Inflammatory macrophage (primary cell): ENCODE measurements around the gene CYTH3.
"Not testable (repeated sequence)": the region's sequence is repeated elsewhere in the genome, so short reads cannot be mapped to it uniquely, and the experiment has no call there.

Experiments
- DNase-seq, 2 donors: peaks; one replicate each; pipeline ENCODE4 v3.0.0-alpha.2; 2020 to 2022
- total RNA-seq, 18 experiments: gene quantifications; one replicate each; lab custom pipeline; 2026; ENCODE audit warnings: mixed read lengths in 6 of 18, inconsistent platforms in 2 of 18; lab: John Stamatoyannopoulos, UW

Gene CYTH3, protein sequence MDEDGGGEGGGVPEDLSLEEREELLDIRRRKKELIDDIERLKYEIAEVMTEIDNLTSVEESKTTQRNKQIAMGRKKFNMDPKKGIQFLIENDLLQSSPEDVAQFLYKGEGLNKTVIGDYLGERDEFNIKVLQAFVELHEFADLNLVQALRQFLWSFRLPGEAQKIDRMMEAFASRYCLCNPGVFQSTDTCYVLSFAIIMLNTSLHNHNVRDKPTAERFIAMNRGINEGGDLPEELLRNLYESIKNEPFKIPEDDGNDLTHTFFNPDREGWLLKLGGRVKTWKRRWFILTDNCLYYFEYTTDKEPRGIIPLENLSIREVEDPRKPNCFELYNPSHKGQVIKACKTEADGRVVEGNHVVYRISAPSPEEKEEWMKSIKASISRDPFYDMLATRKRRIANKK
- total RNA-seq, result 12.7 to 46.3 (median 21.0) reads per million in 18 experiments

DNA sequence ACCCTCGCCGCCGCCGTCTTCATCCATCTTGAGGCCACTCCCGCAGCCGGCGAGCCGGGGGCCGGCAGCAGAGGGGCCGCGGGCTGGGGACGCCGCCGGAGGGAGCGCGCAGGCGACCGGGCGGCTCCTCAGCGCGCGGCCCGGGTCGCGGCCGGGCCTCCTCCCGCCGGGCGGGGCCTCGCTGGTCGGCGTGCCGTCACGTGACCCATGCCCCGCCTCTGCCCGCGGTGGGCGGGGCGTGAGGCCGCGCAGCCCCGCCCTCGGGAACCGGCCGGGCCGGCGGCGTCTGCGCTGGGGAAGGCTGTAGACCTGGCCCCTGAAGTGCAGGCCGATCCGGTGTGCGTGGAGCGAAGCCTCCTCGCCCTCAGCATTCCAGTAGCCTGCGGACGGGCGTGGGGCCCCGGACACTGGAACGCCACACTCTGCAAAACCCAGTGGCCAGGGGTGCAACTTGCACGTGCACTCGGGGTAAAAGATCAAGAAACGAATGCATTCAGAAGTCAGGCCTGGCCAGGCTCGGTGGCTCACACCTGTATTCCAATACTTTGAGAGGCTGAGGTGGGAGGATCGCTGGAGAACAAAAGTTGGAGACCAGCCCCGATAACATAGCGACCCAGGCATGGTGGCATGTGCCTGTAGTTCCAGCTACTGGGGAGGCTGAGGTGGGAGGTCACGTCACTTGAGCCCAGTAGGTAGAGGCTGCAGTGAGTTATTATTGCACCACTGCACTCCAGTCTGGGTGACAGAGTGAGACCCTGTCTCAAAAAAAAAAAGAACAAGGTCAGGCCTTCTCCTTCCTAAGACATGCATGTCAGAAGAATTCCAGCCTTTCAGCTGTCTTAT is at the start of gene CYTH3:
Gene CYTH3 (minus strand): TSS at position 144 of the 843 bp plus-strand sequence. CDS start 117 bp downstream, at position 27.
- DNase-seq, result peak; percentile 85 to 92

DNA sequence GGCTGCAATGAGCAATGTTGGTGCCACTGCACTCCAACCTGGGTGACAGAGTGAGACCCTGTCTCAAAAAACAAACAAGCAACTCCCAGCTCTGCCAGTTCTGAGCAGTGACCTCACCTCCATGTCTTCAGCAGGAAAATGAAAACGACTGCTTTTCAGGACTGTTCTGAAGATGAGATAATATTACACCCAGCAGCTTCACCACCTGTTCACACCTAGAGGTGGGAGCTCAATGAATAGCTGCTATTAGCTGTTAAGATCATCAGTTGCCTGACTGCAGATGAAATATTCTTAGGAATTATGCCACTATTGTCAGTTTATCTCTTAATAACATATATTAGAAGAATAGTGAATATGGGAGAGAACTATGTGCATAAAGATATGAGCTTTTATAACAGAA is 48.4 kb upstream of the CYTH3 start:
- DNase-seq, result no peak

DNA sequence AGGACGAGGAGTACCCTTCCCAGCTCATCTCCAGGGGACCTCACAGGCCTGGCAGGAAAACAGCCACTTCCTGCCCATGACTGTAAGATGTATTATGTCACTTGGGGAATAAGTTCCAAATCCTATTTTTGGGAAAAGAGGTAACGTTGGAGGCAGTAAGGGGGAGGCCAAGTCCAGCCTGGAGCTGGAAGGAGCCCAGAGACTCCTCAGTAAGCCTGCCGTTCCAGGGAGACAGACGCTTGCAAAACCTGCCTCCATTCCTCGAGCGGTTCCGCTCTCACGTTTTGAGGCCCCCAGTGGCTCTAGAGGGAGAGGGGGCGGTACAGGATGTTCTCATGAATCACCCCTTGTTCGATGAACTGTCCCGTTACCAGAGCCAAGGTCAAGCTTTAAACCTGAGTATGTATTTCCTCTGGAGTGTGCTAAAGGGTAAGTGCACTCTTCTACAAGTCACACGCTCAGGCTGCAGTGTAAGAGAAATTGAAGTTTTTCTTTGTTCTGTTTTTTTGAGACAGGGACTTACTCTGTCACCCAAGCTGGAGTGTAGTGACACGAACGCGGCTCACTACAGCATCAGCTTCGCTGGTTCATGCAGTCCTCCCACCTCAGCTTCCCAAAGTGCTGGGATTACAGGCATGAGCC is 45.5 kb upstream of the CYTH3 start:
- peak; percentile 37 to 43 for DNase-seq

DNA sequence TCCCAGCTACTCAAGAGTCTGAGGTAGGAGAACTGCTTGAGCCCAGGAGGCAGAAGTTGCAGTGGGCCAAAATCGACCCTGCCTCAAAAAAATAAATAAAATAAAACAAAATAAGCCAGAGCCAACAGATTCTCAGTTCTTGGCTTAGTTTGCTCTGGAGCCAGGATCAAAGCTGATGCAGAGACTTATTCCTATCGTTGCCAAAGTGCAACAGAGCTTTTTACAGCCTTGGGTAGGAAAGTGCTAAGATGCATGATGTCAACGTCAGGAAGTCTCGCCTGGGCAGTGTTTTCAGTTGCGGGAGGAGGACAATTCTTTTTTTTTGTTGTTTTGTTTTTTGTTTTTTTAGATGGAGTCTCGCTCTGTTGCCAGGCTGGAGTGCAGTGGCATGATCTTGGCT is 43.8 kb upstream of the CYTH3 start:
- no peak for DNase-seq

DNA sequence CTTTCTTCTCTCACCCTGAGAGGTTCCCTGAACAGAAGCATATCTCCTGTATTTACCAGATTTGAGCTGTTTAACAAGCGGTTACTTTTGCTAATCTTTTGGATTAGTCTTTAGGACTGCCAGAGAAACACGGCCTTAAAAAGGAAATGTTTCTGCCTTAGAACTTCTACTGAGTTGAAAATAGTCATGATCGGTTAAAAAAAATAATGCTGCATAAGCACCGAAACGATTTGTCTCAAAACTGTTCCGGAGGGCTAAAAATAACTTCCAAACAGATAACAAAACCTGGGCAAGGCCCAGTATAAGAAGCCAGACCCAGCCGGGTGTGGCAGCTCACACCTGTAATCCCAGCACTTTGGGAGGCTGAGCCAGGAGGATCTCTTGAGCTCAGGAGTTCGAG is 43.3 kb upstream of the CYTH3 start:
- no peak for DNase-seq

DNA sequence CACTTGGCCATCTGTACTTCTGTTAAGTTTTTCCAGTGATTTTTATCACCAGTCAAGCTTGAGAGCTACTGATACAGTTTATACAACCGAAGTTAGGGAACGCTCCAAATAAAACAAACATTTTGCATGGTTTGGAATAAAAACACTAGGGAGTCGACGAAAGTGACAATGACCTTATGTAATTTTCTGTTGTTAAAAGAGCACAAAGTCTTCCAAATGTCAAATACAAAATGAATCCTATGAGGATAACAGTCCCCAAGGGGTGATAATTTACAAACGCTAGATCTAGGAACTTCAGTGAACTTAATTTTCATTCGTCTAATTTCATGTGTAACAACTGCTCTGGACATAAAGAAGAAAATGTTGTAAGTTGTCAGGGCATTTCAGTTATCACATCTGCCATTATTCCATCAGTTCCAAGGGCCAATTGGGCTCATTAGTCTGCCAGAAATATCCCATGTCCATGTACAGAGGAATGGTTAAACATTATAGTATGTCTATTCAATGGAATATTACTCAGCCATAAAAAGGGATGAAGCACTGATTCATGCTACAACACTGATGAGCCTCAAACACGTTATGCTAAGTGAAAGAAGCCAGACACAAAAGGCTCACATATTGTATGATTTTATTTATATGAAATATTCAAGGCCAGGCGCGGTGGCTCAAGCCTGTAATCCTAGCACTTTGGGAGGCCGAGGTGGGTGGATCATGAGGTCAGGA is 38.0 kb upstream of the CYTH3 start:
- no peak for DNase-seq

DNA sequence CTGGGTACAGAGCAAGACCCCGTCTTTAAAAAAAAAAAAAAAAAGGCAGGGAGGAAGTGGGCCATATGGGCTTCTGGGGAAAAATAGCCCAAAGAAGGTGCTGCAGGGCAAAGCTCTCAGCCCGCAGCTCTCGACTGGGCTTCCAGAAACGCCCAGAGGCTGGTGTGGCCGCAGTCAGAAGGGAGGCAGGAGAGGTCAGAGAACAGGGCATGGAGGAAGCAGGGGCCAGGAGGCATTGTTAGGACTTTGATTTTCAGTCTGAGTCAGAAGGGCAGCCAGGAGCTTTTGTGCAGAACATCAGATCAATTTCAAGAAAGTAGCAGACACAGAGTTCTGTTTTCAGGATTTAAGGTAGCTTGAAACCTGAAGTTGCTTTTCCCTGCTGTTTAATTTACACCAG is 35.3 kb upstream of the CYTH3 start:
- DNase-seq, result no peak

DNA sequence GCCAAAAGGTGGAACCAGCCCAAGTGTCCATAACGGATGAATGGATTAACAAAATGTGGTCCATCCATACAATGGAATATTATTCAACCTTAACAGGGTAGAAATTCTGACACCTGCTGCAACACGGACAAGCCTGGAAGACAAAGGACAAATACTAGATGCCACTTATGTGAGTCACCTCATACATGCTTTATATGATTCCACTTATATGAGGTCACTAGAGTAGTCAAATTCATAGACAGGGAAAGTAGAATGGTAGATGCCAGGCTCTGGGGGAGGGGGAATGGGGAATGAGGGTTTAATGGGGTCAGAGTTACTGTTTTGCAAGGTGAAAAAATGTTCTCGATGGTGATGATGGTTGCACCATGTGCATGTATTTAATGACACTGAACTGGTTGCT is 34.0 kb upstream of the CYTH3 start:
- DNase-seq, result no peak

DNA sequence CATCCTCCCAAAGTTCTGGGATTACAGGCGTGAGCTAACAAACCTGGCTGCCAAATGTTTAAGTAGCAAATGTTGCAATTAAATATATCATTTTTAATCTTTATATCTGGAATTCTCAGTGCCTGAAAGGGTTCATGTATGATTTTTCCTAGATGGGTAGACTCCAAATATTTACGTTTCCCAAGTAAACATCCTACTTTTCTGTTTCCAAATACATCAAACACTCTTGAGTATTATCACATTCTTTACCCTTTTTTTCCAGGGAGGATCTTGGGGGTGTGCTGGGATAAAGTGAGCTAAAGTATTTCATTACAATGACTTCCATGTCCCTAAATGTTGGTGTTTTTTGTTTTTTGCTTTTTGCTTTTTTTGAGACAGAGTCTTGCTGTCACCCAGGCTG is 32.9 kb upstream of the CYTH3 start:
- DNase-seq, result no peak

DNA sequence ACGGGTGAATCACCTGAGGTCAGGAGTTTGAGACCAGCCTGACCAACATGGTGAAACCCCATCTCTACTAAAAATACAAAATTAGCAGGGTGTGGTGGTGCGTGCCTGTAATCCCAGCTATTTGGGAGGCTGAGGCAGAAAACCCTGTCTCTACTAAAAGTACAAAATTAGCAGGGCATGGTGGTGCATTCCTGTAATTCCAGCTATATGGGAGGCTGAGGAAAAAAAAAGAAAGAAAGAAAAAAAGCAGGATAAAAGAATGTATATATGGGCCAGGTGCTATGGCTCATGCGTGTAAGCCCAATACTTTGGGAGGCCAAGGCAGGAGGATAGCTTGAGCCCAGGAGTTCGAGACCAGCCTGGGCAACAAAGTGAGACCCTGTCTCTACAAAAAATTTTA is 29.0 kb upstream of the CYTH3 start:
- not testable (repeated sequence) for DNase-seq

DNA sequence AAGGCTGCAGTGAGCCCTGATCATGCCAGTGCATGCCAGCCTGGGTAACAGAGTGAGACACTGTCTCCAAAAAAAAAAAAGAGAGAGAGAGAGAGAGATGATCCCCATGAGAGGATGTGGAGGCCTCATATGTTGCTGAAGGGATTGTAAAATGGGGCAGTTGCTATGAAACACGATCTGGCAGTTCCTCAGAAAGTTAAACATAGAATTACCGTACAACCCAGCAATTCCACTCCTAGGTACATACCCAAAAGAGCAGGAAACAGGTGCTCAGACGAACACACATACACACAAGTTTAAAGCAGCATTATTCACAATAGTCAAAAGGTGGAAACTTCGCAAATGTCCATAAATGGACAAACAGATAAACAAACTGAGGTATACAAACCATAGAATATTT is 27.4 kb upstream of the CYTH3 start:
- no peak for DNase-seq

DNA sequence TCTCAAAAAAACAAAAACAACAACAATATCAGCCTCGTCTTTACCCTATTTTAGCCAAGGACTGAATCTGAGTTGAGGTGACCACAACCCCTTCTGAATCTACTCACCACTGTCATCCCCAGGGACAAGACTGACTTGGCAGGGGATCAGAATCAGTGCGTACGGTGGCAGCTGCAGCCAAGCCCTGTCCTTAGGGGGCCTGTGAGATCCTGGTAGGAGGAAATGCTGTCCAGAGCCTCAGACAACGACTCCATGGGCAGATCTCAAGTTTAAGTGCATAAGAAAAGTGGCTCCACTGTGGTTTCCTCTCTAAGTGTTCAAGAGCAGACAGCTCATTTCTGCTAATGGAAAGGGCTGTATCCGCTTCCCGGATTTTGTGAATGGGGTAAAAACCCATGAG is 22.4 kb upstream of the CYTH3 start:
- no peak for DNase-seq

DNA sequence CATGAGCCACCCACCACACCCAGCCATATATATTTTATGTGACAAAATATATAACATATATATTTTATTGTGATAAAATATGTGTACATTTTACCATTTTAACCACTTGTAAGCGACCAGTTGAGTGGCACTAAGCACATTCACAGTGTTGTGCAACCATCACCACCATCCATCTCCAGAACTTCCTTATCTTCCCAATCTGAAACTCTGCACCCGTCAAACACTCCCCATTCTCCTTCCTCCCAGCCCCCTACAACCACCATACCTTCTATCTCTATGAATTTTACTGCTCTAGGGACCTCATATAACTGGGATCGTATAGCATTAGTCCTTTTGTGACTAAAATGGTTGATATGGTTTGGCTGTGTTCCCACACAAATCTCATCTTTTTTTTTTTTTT is 20.8 kb upstream of the CYTH3 start:
- DNase-seq, result peak; percentile 8 to 9

DNA sequence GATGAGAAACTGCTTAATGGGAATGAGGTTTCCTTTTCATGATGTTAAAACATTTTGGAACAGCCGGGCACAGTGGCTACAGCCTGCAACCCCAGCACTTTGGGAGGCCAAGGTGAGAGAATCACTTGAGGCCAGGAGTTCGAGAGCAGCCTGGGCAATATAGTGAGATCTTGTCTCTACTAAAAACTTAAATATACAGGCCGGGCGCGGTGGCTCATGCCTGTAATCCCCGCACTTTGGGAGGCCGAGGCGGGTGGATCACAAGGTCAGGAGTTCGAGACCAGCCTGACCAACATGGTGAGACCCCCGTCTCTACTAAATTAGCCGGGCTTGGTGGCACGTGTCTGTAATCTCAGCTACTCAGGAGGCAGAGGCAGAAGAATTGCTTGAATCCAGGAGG is 19.5 kb upstream of the CYTH3 start:
- not testable (repeated sequence) for DNase-seq

DNA sequence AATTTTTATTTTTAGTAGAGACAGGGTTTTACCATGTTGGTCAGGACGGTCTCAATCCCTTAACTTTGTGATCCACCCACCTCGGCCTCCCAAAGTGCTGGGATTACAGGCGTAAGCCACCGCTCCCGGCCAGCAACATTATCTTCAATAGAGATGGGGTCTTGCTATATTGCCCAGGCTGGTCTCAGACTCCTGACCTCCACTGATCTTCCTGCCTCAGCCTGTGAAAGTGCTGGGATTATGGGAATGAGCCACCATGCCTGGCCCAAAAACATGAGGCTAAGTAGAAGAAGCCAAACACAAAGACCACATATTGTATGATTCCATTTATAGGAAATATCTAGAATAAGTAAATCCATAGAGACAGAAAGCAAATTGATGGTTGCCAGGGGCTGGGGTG is 19.1 kb upstream of the CYTH3 start:
- no peak for DNase-seq

DNA sequence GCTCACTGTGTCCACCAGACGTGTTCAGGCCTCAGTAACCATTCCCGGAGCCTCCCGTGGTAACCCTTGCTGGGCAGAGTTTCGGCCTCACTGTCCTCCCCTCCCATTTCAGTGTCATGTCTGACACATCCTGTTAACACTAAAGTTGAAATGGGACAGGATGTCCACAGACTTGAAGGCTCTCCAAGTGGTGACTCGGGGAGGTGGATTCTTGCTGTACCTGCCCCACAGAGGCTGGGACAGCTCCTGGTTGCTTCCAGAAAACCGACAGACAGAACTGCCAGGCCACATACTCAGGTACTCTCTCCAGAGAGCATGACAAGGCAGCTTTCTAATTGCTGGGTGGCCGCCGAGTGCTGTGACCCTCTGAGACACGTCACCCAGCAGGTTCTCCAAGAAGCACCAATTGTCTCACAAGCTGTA is 17.9 kb upstream of the CYTH3 start:
- DNase-seq, result no peak

DNA sequence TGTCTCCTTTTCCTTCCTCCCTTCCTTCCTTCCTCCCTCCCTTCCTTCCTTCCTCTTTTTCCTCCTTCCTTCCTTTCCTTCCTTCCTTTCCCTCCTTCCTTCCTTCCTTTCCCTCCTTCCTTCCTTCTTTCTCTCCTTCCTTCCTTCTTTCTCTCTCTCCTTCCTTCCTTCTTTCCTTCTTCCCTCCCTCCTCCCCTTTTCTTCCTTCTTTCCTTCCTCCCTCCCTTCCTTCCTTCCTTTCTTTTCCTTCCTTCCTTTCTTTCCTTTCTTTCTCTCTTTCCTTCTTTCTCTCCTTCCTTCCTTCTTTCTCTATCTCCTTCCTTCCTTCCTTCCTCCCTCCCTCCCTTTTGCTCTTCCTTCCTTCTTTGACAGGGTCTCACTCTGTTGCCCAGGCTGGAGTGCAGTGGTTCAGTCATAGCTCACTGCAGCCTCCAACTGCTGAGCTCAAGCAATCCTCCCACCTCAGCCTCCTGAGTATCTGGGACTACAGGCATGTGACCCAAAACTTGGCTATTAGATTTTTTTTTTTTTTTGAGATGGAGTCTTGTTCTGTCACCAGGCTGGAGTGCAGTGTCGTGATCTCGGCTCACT is 15.9 kb upstream of the CYTH3 start:
- no peak for DNase-seq

DNA sequence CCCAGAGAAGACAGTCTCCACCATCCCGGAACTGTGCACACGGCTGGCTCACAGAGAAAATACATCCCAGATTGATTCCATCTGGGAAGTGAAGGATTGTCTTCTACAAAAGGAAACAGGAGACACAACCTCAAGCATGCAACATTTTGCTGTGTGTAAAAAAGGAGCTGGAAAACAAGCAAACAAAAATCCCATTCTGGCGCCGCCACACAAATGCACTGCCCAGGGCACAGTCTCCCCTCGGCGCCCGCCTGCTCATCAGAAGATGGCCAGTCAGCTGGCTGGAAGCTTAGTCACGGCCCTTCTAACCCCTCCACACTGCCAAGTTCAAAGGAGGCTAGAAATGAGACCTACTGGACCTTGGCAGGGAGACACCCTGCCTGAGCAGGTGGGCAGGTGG is 14.1 kb upstream of the CYTH3 start:
- no peak for DNase-seq

DNA sequence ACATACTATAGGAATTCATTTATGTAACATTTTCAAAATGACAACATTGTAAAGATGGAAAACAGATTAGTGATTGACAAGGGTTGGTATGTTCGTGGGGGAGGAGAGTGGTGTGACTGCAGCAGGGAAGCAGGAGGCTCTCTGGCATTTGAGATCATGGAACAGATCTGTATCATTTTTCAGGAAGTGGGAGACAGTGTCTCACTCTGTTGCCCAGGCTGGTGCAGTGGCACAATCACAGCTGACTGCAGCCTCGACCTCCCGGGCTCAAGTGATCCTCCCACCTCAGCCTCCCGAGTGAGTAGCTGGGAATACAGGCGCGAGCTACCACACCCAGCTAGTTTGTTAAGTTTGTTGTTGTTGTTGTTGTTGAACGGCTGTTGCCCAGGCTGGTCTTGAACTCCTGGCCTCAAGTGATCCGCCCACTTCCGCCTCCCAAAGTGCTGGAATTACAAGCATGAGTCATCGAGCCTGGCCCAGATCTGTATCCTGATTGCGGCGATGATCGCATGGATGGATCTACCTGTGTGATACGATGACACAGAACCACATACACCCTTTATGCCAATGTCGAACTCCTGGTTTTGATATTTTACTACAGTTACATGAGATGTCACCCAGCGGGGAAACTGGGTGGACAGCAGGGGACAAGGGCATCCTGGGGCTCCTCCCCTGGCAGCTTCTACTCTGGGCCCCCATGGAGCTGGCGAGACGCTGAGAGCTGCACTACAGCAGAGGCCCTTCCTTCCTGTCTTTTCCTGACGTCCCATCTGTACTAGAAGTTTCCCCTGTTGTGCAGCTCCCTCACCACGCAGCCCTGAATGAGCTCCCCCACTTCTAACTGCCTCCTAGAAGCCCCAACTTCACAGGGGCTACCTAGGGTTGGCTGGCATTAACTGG is 12.3 kb upstream of the CYTH3 start:
- peak in 1 of 2 donors; percentile 7 for DNase-seq

DNA sequence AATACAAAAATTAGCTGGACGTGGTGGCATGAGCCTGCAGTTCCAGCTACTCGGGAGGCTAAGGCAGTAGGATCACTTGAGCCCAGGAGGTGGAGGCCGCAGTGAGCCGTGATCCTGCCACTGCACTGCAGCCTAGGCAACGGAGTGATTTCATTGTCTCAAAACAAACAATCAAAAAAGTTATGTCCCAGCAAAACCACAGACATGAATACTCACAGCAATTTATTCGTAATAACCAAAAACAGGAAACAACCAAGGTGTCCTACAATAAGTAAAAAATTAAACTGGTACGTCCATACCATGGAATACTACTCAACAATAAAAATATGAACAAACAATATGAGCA is 11.6 kb upstream of the CYTH3 start:
- no peak for DNase-seq

DNA sequence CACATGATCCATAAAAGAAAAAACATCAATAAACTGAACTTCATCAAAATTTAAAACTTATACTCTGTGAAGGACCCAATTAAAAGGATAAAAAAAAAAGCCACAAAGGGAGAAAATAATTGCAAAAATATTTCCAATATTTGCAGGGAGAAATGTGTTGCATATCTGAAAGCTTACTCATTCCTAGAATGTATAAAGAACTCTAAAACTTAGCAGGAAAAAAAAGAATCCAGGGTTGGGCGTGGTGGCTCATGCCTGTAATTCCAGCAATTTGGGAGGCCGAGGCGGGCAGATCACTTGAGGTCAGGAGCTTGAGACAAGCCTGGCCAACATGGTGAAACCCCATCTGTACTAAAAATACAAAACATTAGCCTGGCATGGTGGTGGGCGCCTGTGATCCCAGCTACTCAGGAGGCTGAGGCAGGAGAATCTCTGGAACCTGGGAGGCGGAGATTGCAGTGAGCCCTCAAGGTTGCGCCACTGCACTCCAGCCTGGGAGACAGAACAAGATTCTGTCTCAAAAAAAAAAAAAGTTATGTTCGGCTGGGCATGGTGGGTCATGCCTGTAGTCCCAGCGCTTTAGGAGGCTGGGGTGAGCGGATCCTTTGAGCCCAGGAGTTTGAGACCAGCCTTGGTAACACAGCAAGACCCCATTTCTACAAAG is 11.1 kb upstream of the CYTH3 start:
- not testable (repeated sequence) for DNase-seq
